ENCODE measurements around the gene VMAC. TPM values are rescaled to one million over a fixed set of nuclear protein-coding genes. Genes with fewer than 3 reads are reported as not detected.

The VMAC gene
- total and polyA plus RNA-seq, 5 experiments from 2014 or later: 6.2 to 34.5 (median 8.4) TPM

- Mint-ChIP-seq H3K9me3 (no peaks in the 10 kb centered on the region), H3K4me1 (peaks cover 0 to 9% (median 2%) of the 10 kb centered on the region in 4 donors), H3K36me3 (peaks cover 0 to 77% (median 7%) of the 10 kb centered on the region in 3 donors), H3K4me3 (no peak overlapping the region), H3K27ac (no peak overlapping the region), H3K27me3 (no peaks in the 10 kb centered on the region)
- POLR2A ChIA-PET: no interaction called here
- ATAC-seq (no peak), DNase-seq (no peak)
These were observed 24.5 kb downstream of the VMAC start for GRCh38 chr19:5929179-5929578.

- H3K9me3 Mint-ChIP-seq: no peaks in the 10 kb centered on the region
These were observed 25.0 kb downstream of the VMAC start for GRCh38 chr19:5929625-5930024.

GRCh38 chr19:5931251-5931650 lies 26.6 kb downstream of the VMAC start:
- ATAC-seq: no peak
- Mint-ChIP-seq H3K36me3 (peaks cover 0 to 77% (median 3%) of the 10 kb centered on the region in 3 donors), H3K27ac (peak overlapping the region in 1 of 10 donors; percentile 8), H3K4me1 (peaks cover 0 to 11% (median 3%) of the 10 kb centered on the region in 4 donors), H3K9me3 (no peaks in the 10 kb centered on the region), H3K27me3 (no peaks in the 10 kb centered on the region), H3K4me3 (no peak overlapping the region)
- POLR2A ChIA-PET: interaction anchor here (1.5 kb wide), 1 partner anchor 21 kb away, joined by 3 read pairs; no protein-coding TSS in a partner anchor
- no peak for DNase-seq

More at GRCh38 chr19:5929625-5930024, 25.0 kb downstream of the VMAC start:
- peaks cover 0 to 7% (median 3%) of the 10 kb centered on the region in 4 donors for H3K4me1 Mint-ChIP-seq
- no peak for DNase-seq
- no peak for ATAC-seq
- peaks cover 0 to 77% (median 6%) of the 10 kb centered on the region in 3 donors for H3K36me3 Mint-ChIP-seq
- POLR2A ChIA-PET: no interaction called here
- no peak overlapping the region for H3K4me3 Mint-ChIP-seq
- H3K27me3 Mint-ChIP-seq: no peaks in the 10 kb centered on the region
- H3K27ac Mint-ChIP-seq: no peak overlapping the region

GRCh38 chr19:5932146-5932545 lies 27.5 kb downstream of the VMAC start:
- no peak for DNase-seq
- peaks cover 0 to 77% (median 5%) of the 10 kb centered on the region in 3 donors for H3K36me3 Mint-ChIP-seq
- no peaks in the 10 kb centered on the region for H3K9me3 Mint-ChIP-seq
- H3K27me3 Mint-ChIP-seq: no peaks in the 10 kb centered on the region
- no peak for ATAC-seq
- POLR2A ChIA-PET: interaction anchor here (1.5 kb wide), 1 partner anchor 20 kb away, joined by 3 read pairs; no protein-coding TSS in a partner anchor
- H3K4me1 Mint-ChIP-seq: peaks cover 0 to 13% (median 4%) of the 10 kb centered on the region in 4 donors
- peak overlapping the region in 1 of 10 donors; percentile 36 for H3K27ac Mint-ChIP-seq
- H3K4me3 Mint-ChIP-seq: no peak overlapping the region

- no peak overlapping the region for H3K4me3 Mint-ChIP-seq
- peaks cover 3 to 17% (median 6%) of the 10 kb centered on the region in 4 donors for H3K4me1 Mint-ChIP-seq
- ATAC-seq (no peak), DNase-seq (no peak)
- peaks cover 0 to 77% (median 5%) of the 10 kb centered on the region in 3 donors for H3K36me3 Mint-ChIP-seq
- H3K27me3 Mint-ChIP-seq: no peaks in the 10 kb centered on the region
- POLR2A ChIA-PET: no interaction called here
- H3K27ac Mint-ChIP-seq: peak overlapping the region in 1 of 10 donors; percentile 80
- no peaks in the 10 kb centered on the region for H3K9me3 Mint-ChIP-seq
These were observed 28.1 kb downstream of the VMAC start for GRCh38 chr19:5932609-5933262.

- no peaks in the 10 kb centered on the region for H3K9me3 Mint-ChIP-seq
- peaks cover 3 to 18% (median 5%) of the 10 kb centered on the region in 4 donors for H3K4me1 Mint-ChIP-seq
- DNase-seq (no peak), ATAC-seq (no peak)
- H3K4me3 Mint-ChIP-seq: no peak overlapping the region
- H3K27ac Mint-ChIP-seq: peak overlapping the region in 1 of 10 donors; percentile 55
- POLR2A ChIA-PET: interaction anchor here (0.7 kb wide), 1 partner anchor 29 kb away, joined by 3 read pairs; no protein-coding TSS in a partner anchor
- H3K36me3 Mint-ChIP-seq: peaks cover 0 to 73% (median 2%) of the 10 kb centered on the region in 3 donors
- no peaks in the 10 kb centered on the region for H3K27me3 Mint-ChIP-seq
These were observed 28.9 kb downstream of the VMAC start for GRCh38 chr19:5933391-5934068.

- no peak for ATAC-seq
- peaks cover 0 to 73% (median 2%) of the 10 kb centered on the region in 3 donors for H3K36me3 Mint-ChIP-seq
- no peak overlapping the region for H3K4me3 Mint-ChIP-seq
These were observed 29.4 kb downstream of the VMAC start for GRCh38 chr19:5934069-5934401.

GRCh38 chr19:5934774-5935472 lies 30.3 kb downstream of the VMAC start:
- POLR2A ChIA-PET: no interaction called here
- Mint-ChIP-seq H3K4me3 (no peak overlapping the region), H3K27ac (peak overlapping the region in 3 of 10 donors; percentile 19 to 66 (median 33)), H3K4me1 (peaks cover 3 to 21% (median 5%) of the 10 kb centered on the region in 4 donors), H3K36me3 (peaks cover 0 to 74% (median 8%) of the 10 kb centered on the region in 3 donors), H3K9me3 (no peaks in the 10 kb centered on the region), H3K27me3 (no peaks in the 10 kb centered on the region)
- no peak for ATAC-seq
- DNase-seq: no peak

More at GRCh38 chr19:5934069-5934401, 29.4 kb downstream of the VMAC start:
- H3K9me3 Mint-ChIP-seq: no peaks in the 10 kb centered on the region
- H3K27me3 Mint-ChIP-seq: no peaks in the 10 kb centered on the region
- POLR2A ChIA-PET: interaction anchor here (0.7 kb wide), 1 partner anchor 28 kb away, joined by 3 read pairs; no protein-coding TSS in a partner anchor
- DNase-seq: no peak
- H3K27ac Mint-ChIP-seq: peak overlapping the region in 3 of 10 donors; percentile 22 to 67 (median 35)
- peaks cover 3 to 18% (median 5%) of the 10 kb centered on the region in 4 donors for H3K4me1 Mint-ChIP-seq

GRCh38 chr19:5935473-5936291 lies 31.0 kb downstream of the VMAC start:
- peaks cover 0 to 73% (median 8%) of the 10 kb centered on the region in 3 donors for H3K36me3 Mint-ChIP-seq
- H3K9me3 Mint-ChIP-seq: no peaks in the 10 kb centered on the region
- no peak for ATAC-seq
- no peaks in the 10 kb centered on the region for H3K27me3 Mint-ChIP-seq
- DNase-seq: no peak
- H3K27ac Mint-ChIP-seq: peak overlapping the region in 2 of 10 donors; percentile 18 to 66
- H3K4me1 Mint-ChIP-seq: peaks cover 3 to 19% (median 5%) of the 10 kb centered on the region in 4 donors
- no peak overlapping the region for H3K4me3 Mint-ChIP-seq
- POLR2A ChIA-PET: no interaction called here

- H3K36me3 Mint-ChIP-seq: peaks cover 0 to 73% (median 8%) of the 10 kb centered on the region in 3 donors
- POLR2A ChIA-PET: interaction anchor here (1.7 kb wide), 1 partner anchor 8 kb away, joined by 3 read pairs; no protein-coding TSS in a partner anchor
These were observed 31.6 kb downstream of the VMAC start for GRCh38 chr19:5936292-5936592.

GRCh38 chr19:5937550-5937949 lies 32.9 kb downstream of the VMAC start:
- Mint-ChIP-seq H3K9me3 (no peaks in the 10 kb centered on the region), H3K4me3 (no peak overlapping the region), H3K27me3 (no peaks in the 10 kb centered on the region), H3K27ac (peak overlapping the region in 5 of 10 donors; percentile 13 to 83 (median 40)), H3K36me3 (peaks cover 0 to 68% (median 8%) of the 10 kb centered on the region in 3 donors), H3K4me1 (peaks cover 4 to 25% (median 7%) of the 10 kb centered on the region in 4 donors)
- POLR2A ChIA-PET: interaction anchor here (0.7 to 1.7 kb wide), 3 partner anchors 9 to 32 kb away, joined by 3 to 4 read pairs (median 3); no protein-coding TSS in a partner anchor
- no peak for DNase-seq
- no peak for ATAC-seq

More at GRCh38 chr19:5936292-5936592, 31.6 kb downstream of the VMAC start:
- Mint-ChIP-seq H3K4me3 (no peak overlapping the region), H3K9me3 (no peaks in the 10 kb centered on the region), H3K4me1 (peaks cover 3 to 19% (median 5%) of the 10 kb centered on the region in 4 donors), H3K27ac (peak overlapping the region in 2 of 10 donors; percentile 48 to 66), H3K27me3 (no peaks in the 10 kb centered on the region)
- ATAC-seq (no peak), DNase-seq (no peak)

All from naive thymus-derived CD8-positive, alpha-beta T cell (primary cell).